Measurements from ENCODE around the gene TIGAR.

- no peak for TF ChIP-seq CTCF (conservative IDR thresholded peaks at IDR 0.05 in 1 of 2, IDR thresholded peaks at IDR 0.05 in 1 of 2; ENCODE audit: low read depth in 1 of 2, low read length in 2 of 2)
- peak; percentile 90 for TF ChIP-seq EZH2 (IDR thresholded peaks at IDR 0.05; ENCODE audit: low read length, missing control alignments)
These were observed 47.2 kb upstream of the TIGAR start, which contains the start of gene CCND2 for GRCh38 chr12:4273652-4274395.

Data from fibroblast of lung (primary cell).